Fibroblast of mammary gland (primary cell): ENCODE results near the gene CNN3.

Experiments
- DNase-seq: peaks from one replicate; pipeline ENCODE4 v3.0.0-alpha.2; 2010; ENCODE audit warnings: low read depth
- H3K4me3 ChIP-seq: 2 replicates; pipeline ENCODE4 v1.5.1; 2011; ENCODE audit warnings: low read depth, mild to moderate bottlenecking, low read length, moderate library complexity; ENCODE audit not compliant: control insufficient read depth
- CTCF ChIP-seq: conservative IDR thresholded peaks from 2 replicates; pipeline ENCODE4 v1.5.1; 2011; ENCODE audit warnings: low read depth, low read length, inconsistent platforms; ENCODE audit not compliant: control insufficient read depth, insufficient read depth

CNN3 gene

DNA sequence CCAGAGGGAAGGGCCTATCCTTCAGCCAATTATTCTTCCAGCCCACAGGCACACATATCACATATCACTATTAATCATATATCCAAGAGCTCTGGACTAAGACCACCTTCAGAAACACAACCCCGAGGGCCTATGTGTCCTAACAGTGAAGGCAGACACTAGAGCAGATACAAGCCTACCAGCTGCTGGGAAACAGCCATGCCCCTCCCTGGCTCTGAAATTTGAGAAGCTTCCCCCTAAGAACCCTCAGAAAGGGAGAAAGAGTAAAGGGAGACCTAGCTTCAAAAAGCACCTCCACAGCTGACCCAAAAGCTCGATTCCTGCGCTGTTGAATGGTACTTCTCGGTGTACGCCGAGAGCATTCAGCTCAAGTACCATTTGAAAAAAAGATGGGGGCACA lies 17.4 kb downstream of the CNN3 start:
- no peak for TF ChIP-seq CTCF
- no peak overlapping the region for H3K4me3 ChIP-seq
- no peak for DNase-seq

GRCh38 chr1:94908965-94909364 lies 17.9 kb downstream of the CNN3 start:
- H3K4me3 ChIP-seq: no peak overlapping the region
- DNase-seq: no peak
- no peak for TF ChIP-seq CTCF

DNA sequence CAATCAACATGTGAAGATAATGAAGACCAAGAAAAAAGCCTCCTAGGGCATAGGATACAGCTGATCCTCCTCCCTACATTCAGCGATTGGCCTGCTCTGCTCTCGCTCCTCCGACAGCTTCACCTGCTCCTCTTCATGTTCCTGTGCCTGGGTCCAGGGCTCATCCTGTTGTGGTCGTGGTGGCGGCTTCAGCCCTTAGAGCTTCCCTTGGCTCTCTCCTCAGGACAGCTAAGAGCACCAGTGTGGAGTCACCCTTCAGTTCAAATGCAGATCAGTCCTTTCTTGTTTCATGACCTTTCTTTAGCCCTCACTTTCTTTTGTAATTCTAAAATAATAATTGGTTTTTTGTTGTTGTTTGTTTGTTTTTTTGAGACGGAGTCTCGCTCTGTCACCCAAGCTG lies 18.7 kb downstream of the CNN3 start:
- TF ChIP-seq CTCF: no peak
- no peak for DNase-seq

GRCh38 chr1:94907136-94907535 lies 19.8 kb downstream of the CNN3 start:
- DNase-seq: no peak
- TF ChIP-seq CTCF: no peak
- no peak overlapping the region for H3K4me3 ChIP-seq

More for the DNA sequence above, 18.7 kb downstream of the CNN3 start:
- no peak overlapping the region for H3K4me3 ChIP-seq

DNA sequence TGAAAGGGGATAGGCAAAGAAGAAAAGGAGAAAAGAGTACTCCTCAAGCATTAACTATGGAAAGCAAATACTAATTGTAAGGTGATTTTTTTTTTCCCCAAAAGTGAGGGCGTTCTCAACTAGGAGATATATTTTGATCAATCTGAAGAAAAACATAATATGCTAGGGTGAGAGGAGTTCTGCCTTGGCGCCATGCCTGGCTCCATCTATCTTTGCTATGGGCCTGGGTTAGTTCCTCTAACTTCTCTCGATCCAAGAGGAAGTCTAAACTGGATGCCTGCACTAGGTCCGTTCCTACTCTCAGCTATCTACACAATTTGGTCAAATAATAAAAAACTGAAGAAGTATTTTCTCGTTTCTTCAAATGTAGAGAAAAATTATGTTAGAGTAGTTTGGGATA lies 20.5 kb downstream of the CNN3 start:
- no peak for TF ChIP-seq CTCF
- DNase-seq: no peak

DNA sequence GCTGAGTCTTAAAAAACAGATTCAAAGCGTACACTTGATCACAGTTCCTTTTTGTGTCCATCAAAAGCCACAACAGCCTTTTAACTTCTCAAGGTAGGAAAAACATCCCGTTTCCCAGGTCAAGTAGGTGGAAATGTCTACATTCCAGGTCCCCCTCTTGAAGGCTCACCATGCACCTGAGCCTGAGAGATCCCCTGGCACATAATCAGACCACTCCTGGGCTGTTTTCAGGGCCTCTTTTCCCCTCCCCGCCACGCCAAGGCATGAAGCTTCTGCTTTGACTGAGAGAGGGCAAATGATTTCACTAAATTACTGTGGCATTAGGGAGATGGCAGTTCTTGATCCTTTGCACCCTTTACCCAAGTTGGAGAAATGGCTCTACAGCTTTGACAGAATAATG lies 21.7 kb downstream of the CNN3 start:
- H3K4me3 ChIP-seq: no peak overlapping the region
- no peak for DNase-seq
- TF ChIP-seq CTCF: no peak

More for the DNA sequence above, 20.5 kb downstream of the CNN3 start:
- no peak overlapping the region for H3K4me3 ChIP-seq
